Neuronal stem cell (in vitro differentiated cells): Measurements from ENCODE around the gene GRIK3.

Experiments used
- DNase-seq: peaks from one replicate; pipeline ENCODE4 v3.0.0-alpha.2; 2013; ENCODE audit warnings: low spot score
- H2AFZ ChIP-seq: one replicate; pipeline ENCODE4 v1.6.1; 2013; ENCODE audit warnings: mild to moderate bottlenecking, low read length, inconsistent platforms
- H2AK5ac ChIP-seq: 2 replicates; pipeline ENCODE4 v1.6.1; 2013; ENCODE audit warnings: low read depth, mild to moderate bottlenecking, inconsistent platforms, low read length, moderate library complexity, mixed read lengths
- H2BK120ac ChIP-seq: 2 replicates; pipeline ENCODE4 v1.6.1; 2013; ENCODE audit warnings: low read depth, mild to moderate bottlenecking, inconsistent platforms, low read length, moderate library complexity, mixed read lengths
- H2BK12ac ChIP-seq: one replicate; pipeline ENCODE4 v1.6.1; 2013; ENCODE audit warnings: low read length, inconsistent platforms
- H2BK15ac ChIP-seq: 2 replicates; pipeline ENCODE4 v1.6.1; 2013; ENCODE audit warnings: mild to moderate bottlenecking, low read length, inconsistent platforms, mixed read lengths
- H2BK5ac ChIP-seq: one replicate; pipeline ENCODE4 v1.6.1; 2013; ENCODE audit warnings: inconsistent platforms, mild to moderate bottlenecking, low read length, moderate library complexity
- H3K14ac ChIP-seq: one replicate; pipeline ENCODE4 v1.6.1; 2013; ENCODE audit warnings: low read length, inconsistent platforms
- H3K18ac ChIP-seq: 2 replicates; pipeline ENCODE4 v1.6.1; 2013; ENCODE audit warnings: low read length, inconsistent platforms
- H3K23ac ChIP-seq: 2 replicates; pipeline ENCODE4 v1.6.1; 2013; ENCODE audit warnings: low read depth, mild to moderate bottlenecking, mixed read lengths, low read length, inconsistent platforms; ENCODE audit not compliant: poor library complexity
- H3K27ac ChIP-seq: replicated peaks from 3 replicates; pipeline ENCODE4 v1.5.1; 2013; ENCODE audit warnings: low read length, inconsistent platforms
- H3K27me3 ChIP-seq, 3 experiments: 2 replicates each; pipeline ENCODE4 v1.6.1; 2013; ENCODE audit warnings: low read length in 3 of 3, mild to moderate bottlenecking in 2 of 3, inconsistent platforms in 1 of 3, low read depth in 1 of 3, mixed read lengths in 1 of 3, moderate library complexity in 1 of 3; ENCODE audit not compliant: control insufficient read depth in 3 of 3, insufficient read depth in 3 of 3
- H3K36me3 ChIP-seq, 2 donors: replicated peaks in 1 of 2; 2 replicates each; pipeline ENCODE4 v1.6.1; 2013; ENCODE audit warnings: low read length in 2 of 2; ENCODE audit not compliant: control insufficient read depth in 2 of 2, insufficient read depth in 2 of 2
- H3K4ac ChIP-seq: 2 replicates; pipeline ENCODE4 v1.6.1; 2013; ENCODE audit warnings: inconsistent platforms, mild to moderate bottlenecking, low read length, moderate library complexity
- H3K4me1 ChIP-seq, 2 donors: 1 replicate in 1 of 2; 2 replicates in 1 of 2; pipeline ENCODE4 v1.6.1; 2013; ENCODE audit warnings: low read length in 2 of 2, low read depth in 1 of 2; ENCODE audit not compliant: control insufficient read depth in 2 of 2, insufficient read depth in 1 of 2
- H3K4me2 ChIP-seq: one replicate; pipeline ENCODE4 v1.6.1; 2013; ENCODE audit warnings: mild to moderate bottlenecking, low read length, inconsistent platforms; ENCODE audit not compliant: insufficient read depth, poor library complexity, severe bottlenecking
- H3K4me3 ChIP-seq, 2 donors: 2 replicates each; pipeline ENCODE4 v1.5.1; 2013; ENCODE audit warnings: low read length in 2 of 2, mild to moderate bottlenecking in 2 of 2, inconsistent platforms in 1 of 2, moderate library complexity in 1 of 2
- H3K79me1 ChIP-seq: one replicate; pipeline ENCODE4 v1.6.1; 2013; ENCODE audit warnings: low read depth, mild to moderate bottlenecking, inconsistent platforms, low read length, moderate library complexity
- H3K9ac ChIP-seq: one replicate; pipeline ENCODE4 v1.6.1; 2013; ENCODE audit warnings: mild to moderate bottlenecking, low read depth, low read length, inconsistent platforms; ENCODE audit not compliant: poor library complexity
- H3K9me3 ChIP-seq, 2 donors: replicated peaks in 1 of 2; 2 replicates each; pipeline versions ENCODE3 to v1.6.1; 2013; ENCODE audit warnings: low read length in 2 of 2, mild to moderate bottlenecking in 2 of 2, inconsistent platforms in 1 of 2, low read depth in 1 of 2, mixed read lengths in 1 of 2, moderate library complexity in 1 of 2; ENCODE audit not compliant: control insufficient read depth in 2 of 2, insufficient read depth in 1 of 2
- H4K8ac ChIP-seq: one replicate; pipeline ENCODE4 v1.6.1; 2013; ENCODE audit warnings: low read depth, mild to moderate bottlenecking, inconsistent platforms, low read length, moderate library complexity
- H4K91ac ChIP-seq: one replicate; pipeline ENCODE4 v1.6.1; 2013; ENCODE audit warnings: low read length, low read depth, mild to moderate bottlenecking, inconsistent platforms; ENCODE audit not compliant: poor library complexity
- WGBS, 2 donors: extraction: QIAGEN DNeasy Blood & Tissue Kit; methylation state at CpG; one replicate each; pipeline ENCODE4 v1.1.7; 2013; ENCODE audit warnings: missing lambda C conversion rate in 2 of 2, mixed read lengths in 1 of 2; ENCODE audit not compliant: insufficient read length in 2 of 2, insufficient replicate concordance in 1 of 2; ENCODE audit errors: extremely low coverage in 2 of 2; 5-methylcytosine and 5-hydroxymethylcytosine counted together

Gene GRIK3

GRCh38 chr1:37033355-37034101 is 787 bp downstream of the GRIK3 start:
- Histone ChIP-seq H2BK120ac (peak overlapping the region; percentile 81), H3K9ac (peak overlapping the region; percentile 63), H3K9me3 (no peaks in the 10 kb centered on the region), H3K14ac (no peak overlapping the region), H2AFZ (no peak overlapping the region), H3K79me1 (no peaks in the 10 kb centered on the region), H3K4ac (no peak overlapping the region), H2BK15ac (peak overlapping the region; percentile 88), H3K4me3 (peak overlapping the region in 1 of 2 donors; percentile 68), H4K91ac (no peak overlapping the region), H3K18ac (peak overlapping the region; percentile 95), H3K36me3 (no peaks in the 10 kb centered on the region), H3K4me1 (peaks cover 0 to 63% of the 10 kb centered on the region in 2 donors), H3K27ac (no peak overlapping the region), H3K23ac (peak overlapping the region; percentile 97), H2AK5ac (peak overlapping the region; percentile 70), H4K8ac (no peak overlapping the region), H2BK12ac (peak overlapping the region; percentile 33), H2BK5ac (no peak overlapping the region), H3K4me2 (peak overlapping the region; percentile 91), H3K27me3 (peaks cover 26 to 94% (median 72%) of the 10 kb centered on the region in 3 experiments)
- no peak for DNase-seq
- no CpG with 5 or more reads among the region's 66 CpGs for WGBS, 2 donors

GRCh38 chr1:37032660-37033354 is 1.5 kb downstream of the GRIK3 start:
- peak overlapping the region; percentile 95 for H3K18ac ChIP-seq
- no CpG with 5 or more reads among the region's 60 CpGs for WGBS, 2 donors
- no peaks in the 10 kb centered on the region for H3K36me3 ChIP-seq
- H3K23ac ChIP-seq: peak overlapping the region; percentile 83
- H3K4me2 ChIP-seq: peak overlapping the region; percentile 91
- no peak overlapping the region for H4K8ac ChIP-seq
- no peak overlapping the region for H4K91ac ChIP-seq
- no peaks in the 10 kb centered on the region for H3K9me3 ChIP-seq
- DNase-seq: no peak
- H3K27ac ChIP-seq: no peak overlapping the region
- H2BK120ac ChIP-seq: peak overlapping the region; percentile 81
- peak overlapping the region in 1 of 2 donors; percentile 68 for H3K4me3 ChIP-seq
- peaks cover 0 to 58% of the 10 kb centered on the region in 2 donors for H3K4me1 ChIP-seq
- H3K14ac ChIP-seq: peak overlapping the region; percentile 32
- peak overlapping the region; percentile 88 for H2BK15ac ChIP-seq
- no peak overlapping the region for H3K4ac ChIP-seq
- H2BK12ac ChIP-seq: peak overlapping the region; percentile 33
- no peaks in the 10 kb centered on the region for H3K79me1 ChIP-seq
- peak overlapping the region; percentile 33 for H3K9ac ChIP-seq
- no peak overlapping the region for H2AFZ ChIP-seq
- peak overlapping the region; percentile 70 for H2AK5ac ChIP-seq
- peak overlapping the region; percentile 50 for H2BK5ac ChIP-seq
- H3K27me3 ChIP-seq: peaks cover 26 to 90% (median 72%) of the 10 kb centered on the region in 3 experiments

GRCh38 chr1:37031871-37032270 is 2.4 kb downstream of the GRIK3 start:
- peak overlapping the region; percentile 48 for H2AK5ac ChIP-seq
- no peak overlapping the region for H3K23ac ChIP-seq
- H2BK12ac ChIP-seq: no peak overlapping the region
- no peak overlapping the region for H3K9ac ChIP-seq
- H3K18ac ChIP-seq: peak overlapping the region; percentile 24
- no peak overlapping the region for H3K27ac ChIP-seq
- no peaks in the 10 kb centered on the region for H3K36me3 ChIP-seq
- H3K9me3 ChIP-seq: no peaks in the 10 kb centered on the region
- H3K79me1 ChIP-seq: no peaks in the 10 kb centered on the region
- WGBS, 2 donors: no CpG with 5 or more reads among the region's 9 CpGs
- DNase-seq: no peak
- H4K91ac ChIP-seq: no peak overlapping the region
- peaks cover 0 to 50% of the 10 kb centered on the region in 2 donors for H3K4me1 ChIP-seq
- H3K4ac ChIP-seq: no peak overlapping the region
- peaks cover 26 to 82% (median 69%) of the 10 kb centered on the region in 3 experiments for H3K27me3 ChIP-seq
- no peak overlapping the region for H4K8ac ChIP-seq
- no peak overlapping the region for H2AFZ ChIP-seq
- no peak overlapping the region for H3K4me2 ChIP-seq
- peak overlapping the region; percentile 3 for H2BK15ac ChIP-seq
- H2BK5ac ChIP-seq: no peak overlapping the region
- H3K14ac ChIP-seq: no peak overlapping the region
- H3K4me3 ChIP-seq: no peak overlapping the region
- H2BK120ac ChIP-seq: no peak overlapping the region

- no peaks in the 10 kb centered on the region for H3K79me1 ChIP-seq
- no peak overlapping the region for H3K4me2 ChIP-seq
- H3K4me3 ChIP-seq: no peak overlapping the region
- no peaks in the 10 kb centered on the region for H3K36me3 ChIP-seq
- H3K9me3 ChIP-seq: no peaks in the 10 kb centered on the region
- no peak overlapping the region for H2BK12ac ChIP-seq
- no peak overlapping the region for H2BK120ac ChIP-seq
- no peak overlapping the region for H3K9ac ChIP-seq
- no peak overlapping the region for H2AFZ ChIP-seq
- no peak overlapping the region for H3K4ac ChIP-seq
- H3K4me1 ChIP-seq: peaks cover 0 to 45% of the 10 kb centered on the region in 2 donors
- no peak overlapping the region for H4K91ac ChIP-seq
- H2BK15ac ChIP-seq: peak overlapping the region; percentile 3
- no peak overlapping the region for H3K27ac ChIP-seq
- no peak overlapping the region for H4K8ac ChIP-seq
- no peak for DNase-seq
- no peak overlapping the region for H2BK5ac ChIP-seq
- no peak overlapping the region for H3K18ac ChIP-seq
- H3K27me3 ChIP-seq: peaks cover 26 to 77% (median 67%) of the 10 kb centered on the region in 3 experiments
- no CpG with 5 or more reads among the region's 8 CpGs for WGBS, 2 donors
- H3K23ac ChIP-seq: no peak overlapping the region
- no peak overlapping the region for H3K14ac ChIP-seq
- H2AK5ac ChIP-seq: peak overlapping the region; percentile 2
Observed at GRCh38 chr1:37031429-37031828, 2.9 kb downstream of the GRIK3 start.
